ENCODE measurements around the gene PRR12. TPM values are rescaled to one million over a fixed set of nuclear protein-coding genes. Genes with fewer than 3 reads are reported as not detected.

The PRR12 gene
- total and polyA plus RNA-seq, 9 of the 15 experiments (the other 6 are each of a cell fraction or from before 2014, with no cell fraction given) = 0.01 to 21.1 (median 0.98) TPM

- TF ChIP-seq NFATC3 (IDR thresholded peaks at IDR 0.05) (no peak), ZNF384 (IDR thresholded peaks at IDR 0.05; ENCODE audit: low read depth, low read length) (no peak), TAF9B (IDR thresholded peaks at IDR 0.05; ENCODE audit: partially characterized antibody) (no peak), RBM17 (IDR thresholded peaks at IDR 0.05; ENCODE audit: borderline replicate concordance, low read depth, low read length) (no peak), ZNF124 (CRISPR knock-in tag; IDR thresholded peaks at IDR 0.05) (no peak), COPS2 (conservative IDR thresholded peaks at IDR 0.05) (no peak), HMGN3 (IDR thresholded peaks at IDR 0.05; ENCODE audit: borderline replicate concordance, extremely low read depth, insufficient read length, low read depth, low read length) (peak; percentile 36), STAT5A (IDR thresholded peaks at IDR 0.05; ENCODE audit: borderline replicate concordance, low read length) (no peak), YY1 (IDR thresholded peaks at IDR 0.05; ENCODE audit: borderline replicate concordance in 1 of 3, control insufficient read depth in 1 of 3, extremely low read depth in 1 of 3, insufficient read depth in 3 of 3, insufficient read length in 1 of 3, insufficient replicate concordance in 2 of 3, low read depth in 1 of 3, low read length in 2 of 3) (peak in 1 of 3 experiments; percentile 10), KLF13 (tag; IDR thresholded peaks at IDR 0.05; ENCODE audit: borderline replicate concordance, low read depth) (peak; percentile 84; the same call in 1 of the 2 replicates), MNT (conservative IDR thresholded peaks at IDR 0.05) (peak; percentile 46 to 58; a peak in 2 of 4 replicates), DLX4 (CRISPR knock-in tag; IDR thresholded peaks at IDR 0.05) (no peak), HMG20B (CRISPR knock-in tag; IDR thresholded peaks at IDR 0.05) (no peak), KAT8 (IDR thresholded peaks at IDR 0.05; ENCODE audit: low read depth) (no peak)
- TF ChIP-seq, protein P1, sequence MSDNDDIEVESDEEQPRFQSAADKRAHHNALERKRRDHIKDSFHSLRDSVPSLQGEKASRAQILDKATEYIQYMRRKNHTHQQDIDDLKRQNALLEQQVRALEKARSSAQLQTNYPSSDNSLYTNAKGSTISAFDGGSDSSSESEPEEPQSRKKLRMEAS (CRISPR knock-in tag; IDR thresholded peaks at IDR 0.05) = 0 out of 2 replicates have a peak, but pooled peaks have one; percentile 79
- TF ChIP-seq, protein P2, sequence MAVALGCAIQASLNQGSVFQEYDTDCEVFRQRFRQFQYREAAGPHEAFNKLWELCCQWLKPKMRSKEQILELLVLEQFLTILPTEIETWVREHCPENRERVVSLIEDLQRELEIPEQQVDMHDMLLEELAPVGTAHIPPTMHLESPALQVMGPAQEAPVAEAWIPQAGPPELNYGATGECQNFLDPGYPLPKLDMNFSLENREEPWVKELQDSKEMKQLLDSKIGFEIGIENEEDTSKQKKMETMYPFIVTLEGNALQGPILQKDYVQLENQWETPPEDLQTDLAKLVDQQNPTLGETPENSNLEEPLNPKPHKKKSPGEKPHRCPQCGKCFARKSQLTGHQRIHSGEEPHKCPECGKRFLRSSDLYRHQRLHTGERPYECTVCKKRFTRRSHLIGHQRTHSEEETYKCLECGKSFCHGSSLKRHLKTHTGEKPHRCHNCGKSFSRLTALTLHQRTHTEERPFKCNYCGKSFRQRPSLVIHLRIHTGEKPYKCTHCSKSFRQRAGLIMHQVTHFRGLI (CRISPR knock-in tag; IDR thresholded peaks at IDR 0.05) = no peak
- TF ChIP-seq, protein P3, sequence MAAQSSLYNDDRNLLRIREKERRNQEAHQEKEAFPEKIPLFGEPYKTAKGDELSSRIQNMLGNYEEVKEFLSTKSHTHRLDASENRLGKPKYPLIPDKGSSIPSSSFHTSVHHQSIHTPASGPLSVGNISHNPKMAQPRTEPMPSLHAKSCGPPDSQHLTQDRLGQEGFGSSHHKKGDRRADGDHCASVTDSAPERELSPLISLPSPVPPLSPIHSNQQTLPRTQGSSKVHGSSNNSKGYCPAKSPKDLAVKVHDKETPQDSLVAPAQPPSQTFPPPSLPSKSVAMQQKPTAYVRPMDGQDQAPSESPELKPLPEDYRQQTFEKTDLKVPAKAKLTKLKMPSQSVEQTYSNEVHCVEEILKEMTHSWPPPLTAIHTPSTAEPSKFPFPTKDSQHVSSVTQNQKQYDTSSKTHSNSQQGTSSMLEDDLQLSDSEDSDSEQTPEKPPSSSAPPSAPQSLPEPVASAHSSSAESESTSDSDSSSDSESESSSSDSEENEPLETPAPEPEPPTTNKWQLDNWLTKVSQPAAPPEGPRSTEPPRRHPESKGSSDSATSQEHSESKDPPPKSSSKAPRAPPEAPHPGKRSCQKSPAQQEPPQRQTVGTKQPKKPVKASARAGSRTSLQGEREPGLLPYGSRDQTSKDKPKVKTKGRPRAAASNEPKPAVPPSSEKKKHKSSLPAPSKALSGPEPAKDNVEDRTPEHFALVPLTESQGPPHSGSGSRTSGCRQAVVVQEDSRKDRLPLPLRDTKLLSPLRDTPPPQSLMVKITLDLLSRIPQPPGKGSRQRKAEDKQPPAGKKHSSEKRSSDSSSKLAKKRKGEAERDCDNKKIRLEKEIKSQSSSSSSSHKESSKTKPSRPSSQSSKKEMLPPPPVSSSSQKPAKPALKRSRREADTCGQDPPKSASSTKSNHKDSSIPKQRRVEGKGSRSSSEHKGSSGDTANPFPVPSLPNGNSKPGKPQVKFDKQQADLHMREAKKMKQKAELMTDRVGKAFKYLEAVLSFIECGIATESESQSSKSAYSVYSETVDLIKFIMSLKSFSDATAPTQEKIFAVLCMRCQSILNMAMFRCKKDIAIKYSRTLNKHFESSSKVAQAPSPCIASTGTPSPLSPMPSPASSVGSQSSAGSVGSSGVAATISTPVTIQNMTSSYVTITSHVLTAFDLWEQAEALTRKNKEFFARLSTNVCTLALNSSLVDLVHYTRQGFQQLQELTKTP (IDR thresholded peaks at IDR 0.05; ENCODE audit: low read depth in 1 of 2, partially characterized antibody in 2 of 2) = peak in 1 of 2 experiments; percentile 41
- TF ChIP-seq, protein P4, sequence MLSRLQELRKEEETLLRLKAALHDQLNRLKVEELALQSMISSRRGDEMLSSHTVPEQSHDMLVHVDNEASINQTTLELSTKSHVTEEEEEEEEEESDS (CRISPR knock-in tag; IDR thresholded peaks at IDR 0.05) = no peak
Measured at GRCh38 chr19:49591731-49592485, 926 bp downstream of the PRR12 start (continued).

Data from K562 (cell line).